Fibroblast of skin of right biceps (primary cell): Measurements from ENCODE around the gene WHRN.

Experiments
- DNase-seq: peaks from one replicate; pipeline ENCODE4 v3.0.0-alpha.2; 2013

Gene WHRN

DNA sequence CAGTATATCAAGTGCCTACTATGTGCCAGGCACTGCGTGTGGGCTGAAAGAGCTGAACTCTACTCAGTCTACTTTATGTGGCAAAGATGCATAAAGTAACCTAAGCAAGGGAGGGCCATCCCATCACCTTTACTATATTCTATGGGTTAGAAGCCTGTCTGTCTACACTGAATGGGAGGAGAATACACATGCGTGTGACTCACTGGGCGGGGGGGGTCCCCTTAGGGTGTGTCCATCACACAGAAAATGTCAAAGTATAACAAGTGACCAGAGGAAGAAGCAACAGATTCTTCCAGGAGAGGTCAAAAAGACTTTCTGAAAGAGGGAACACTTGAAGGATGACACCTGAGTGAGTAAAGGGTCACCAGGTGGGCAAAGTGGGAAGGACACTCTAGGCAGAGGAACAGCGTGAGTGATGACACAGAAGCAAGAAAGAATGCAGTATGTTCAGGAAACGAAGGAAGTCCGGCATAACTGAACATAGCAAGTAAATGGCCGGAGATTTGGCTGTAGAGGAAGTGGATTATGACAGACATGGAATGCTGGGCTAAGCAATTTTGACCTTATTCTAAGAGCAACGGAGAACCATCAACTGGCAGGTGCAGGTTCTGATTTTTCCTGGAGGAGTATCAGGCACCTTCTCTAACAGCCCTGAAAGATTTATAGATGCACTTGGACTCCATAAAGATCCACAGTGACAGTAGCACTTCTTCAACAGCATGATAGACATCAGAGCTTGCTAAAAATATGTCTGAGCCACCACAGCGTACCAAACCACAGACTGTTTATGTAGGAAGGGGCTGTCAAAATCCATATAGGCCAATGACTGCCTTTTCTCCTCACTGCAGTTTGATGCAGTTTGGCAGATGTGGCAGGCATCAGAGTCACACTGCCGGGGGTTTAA, 8.0 kb upstream of the WHRN start:
- DNase-seq, result no peak

DNA sequence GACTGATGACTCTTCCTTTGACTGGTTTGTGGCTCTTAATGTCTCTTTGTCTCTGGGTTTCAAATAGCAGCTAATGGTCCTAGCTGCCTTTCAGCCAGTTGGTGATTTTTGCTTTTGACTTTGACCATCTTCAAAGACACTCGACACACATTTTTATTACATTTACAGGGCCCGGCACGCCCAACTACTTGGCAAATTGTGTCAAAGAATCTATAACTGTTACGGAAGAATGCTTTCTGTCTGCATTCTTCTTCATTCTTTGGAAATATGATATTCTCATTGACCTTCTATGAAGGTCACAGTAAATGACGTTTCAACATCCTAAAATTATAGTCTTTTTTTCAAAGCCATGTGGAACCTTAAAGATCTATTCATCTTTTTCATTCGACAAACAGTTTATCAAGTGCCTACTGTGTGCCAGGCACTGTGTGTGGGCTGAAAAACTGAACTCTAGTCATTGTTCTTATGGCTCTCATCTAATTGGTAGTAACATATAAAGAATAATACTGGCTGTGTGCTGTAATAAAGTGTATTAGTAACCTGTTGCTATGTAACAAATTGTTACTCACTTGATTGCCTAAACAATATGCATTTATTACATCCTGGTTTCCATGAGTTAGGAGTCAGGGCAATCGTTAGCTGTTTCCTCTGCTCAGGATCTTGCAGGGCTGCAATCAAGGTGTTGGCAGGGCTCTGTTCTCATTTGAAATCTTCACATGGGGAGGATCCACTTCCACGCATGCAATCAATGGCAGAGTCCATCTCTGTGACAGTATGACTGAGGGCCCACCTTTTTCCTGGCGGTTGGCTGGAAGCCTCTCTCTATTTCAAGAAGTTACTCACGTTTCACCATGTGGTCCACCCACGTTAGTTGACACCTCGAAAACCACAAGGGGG, 7.0 kb upstream of the WHRN start:
- no peak for DNase-seq

DNA sequence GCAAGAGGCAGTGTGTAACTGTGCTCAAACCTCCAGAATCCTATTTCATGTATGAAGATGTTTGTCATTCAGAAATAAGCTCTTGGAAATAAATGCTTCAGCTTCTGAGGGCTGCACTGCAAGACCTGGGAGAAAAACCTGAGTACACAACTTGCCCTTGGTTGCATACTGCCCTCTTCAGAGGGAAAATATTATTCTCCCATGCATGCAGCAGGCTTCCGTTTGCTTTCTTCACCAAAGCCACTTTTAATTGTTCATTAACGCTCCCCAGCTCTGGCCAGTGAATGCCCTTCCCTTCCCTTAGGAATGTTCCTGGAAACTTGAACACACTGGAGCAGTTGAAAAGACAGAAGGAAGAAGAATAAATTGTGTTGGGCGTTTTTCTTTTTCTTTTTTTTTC, 2.5 kb upstream of the WHRN start:
- DNase-seq, result no peak

DNA sequence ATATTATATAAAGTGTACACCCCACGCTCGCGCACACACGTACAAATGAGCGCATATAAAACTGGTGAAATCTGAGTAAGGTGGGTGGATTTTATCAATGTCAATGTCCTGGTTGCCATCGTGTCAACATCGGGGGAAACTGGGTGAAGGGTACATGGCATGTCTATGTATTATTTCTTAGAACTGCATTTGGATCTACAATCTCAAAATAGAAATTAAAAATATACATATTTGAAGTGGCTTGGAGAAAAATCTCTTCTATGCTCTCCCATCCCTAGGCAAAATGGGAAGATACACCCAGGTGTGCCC, 763 bp upstream of the WHRN start:
- DNase-seq, result no peak

DNA sequence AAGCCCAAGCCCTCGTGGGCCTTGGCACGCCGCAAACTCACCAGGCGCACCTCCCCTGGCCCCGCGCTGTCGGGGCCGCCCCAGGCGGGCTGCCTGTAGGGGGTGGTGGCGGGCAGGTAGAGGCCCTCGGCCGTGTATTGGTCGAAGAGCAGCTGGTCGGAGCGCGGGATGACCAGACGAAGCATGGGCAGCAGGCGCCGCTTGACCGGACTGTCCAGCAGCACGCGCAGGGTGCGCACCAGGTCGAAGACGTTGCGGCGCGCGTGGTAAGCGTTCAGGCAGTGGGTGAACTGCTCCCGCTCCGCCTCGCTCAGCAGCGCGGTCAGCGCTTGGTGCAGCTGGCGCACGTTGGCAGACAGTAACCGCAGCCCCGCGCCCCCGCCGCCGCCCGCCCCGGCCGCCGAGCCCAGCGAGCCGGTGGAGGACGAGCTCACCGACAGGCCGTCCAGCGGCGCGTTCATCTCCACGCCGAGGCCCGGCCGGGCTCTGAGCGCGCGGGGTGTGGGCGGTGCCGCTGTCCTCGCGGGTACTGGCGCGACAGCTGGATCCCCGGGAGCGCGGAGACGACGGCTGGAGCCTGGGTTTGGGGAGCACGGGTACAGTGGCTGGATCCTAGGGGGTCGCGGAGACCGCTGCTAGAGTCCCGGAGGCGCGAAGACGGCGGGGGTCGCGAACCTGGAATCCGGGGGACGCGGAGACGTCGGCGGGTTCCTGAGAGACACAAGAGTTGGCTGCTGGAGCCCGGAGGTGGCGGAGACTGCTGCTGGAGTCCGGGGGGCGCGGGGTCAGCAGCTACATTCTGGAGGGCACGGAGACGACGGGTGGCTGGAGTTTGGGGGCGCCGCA, 709 bp downstream of the WHRN start:
- DNase-seq, result no peak

DNA sequence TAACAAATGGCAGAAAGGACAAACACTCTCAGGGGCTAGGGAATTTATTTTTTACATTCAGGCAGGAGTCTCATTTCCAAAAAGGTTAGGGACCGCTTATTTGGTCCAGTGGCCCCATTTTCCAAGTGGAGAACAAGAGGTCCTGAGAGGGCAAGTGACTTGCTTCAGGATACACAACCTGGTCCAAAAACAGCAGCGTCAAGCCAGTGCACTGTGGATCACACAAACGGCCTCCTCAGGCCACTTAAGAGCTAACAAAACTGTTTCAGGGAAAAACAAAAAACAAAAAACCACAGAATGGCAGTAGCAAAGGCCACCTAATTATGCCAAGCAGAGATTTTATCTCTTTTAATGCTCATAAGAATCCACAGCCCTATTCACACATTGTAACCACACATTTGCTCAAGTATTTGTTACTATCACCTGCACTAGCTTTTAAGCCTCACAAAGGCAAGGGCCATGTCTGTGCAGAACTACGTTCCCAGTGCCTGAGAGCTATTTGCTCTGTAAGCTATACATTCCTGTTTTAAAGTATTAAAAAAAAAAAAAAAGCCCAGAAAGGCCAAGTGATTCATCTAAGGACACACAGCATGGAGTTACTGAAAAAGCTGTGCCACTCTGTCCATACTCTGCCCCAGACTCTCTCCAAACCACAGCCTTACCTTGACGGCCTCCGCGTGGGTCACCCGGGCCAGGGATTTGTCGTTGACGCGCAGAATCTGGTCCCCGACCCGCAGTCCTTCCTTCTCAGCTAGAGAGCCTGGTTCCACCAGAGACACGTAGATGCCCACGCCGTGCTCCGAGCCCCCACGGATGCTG, 1.5 kb downstream of the WHRN start:
- DNase-seq, result no peak

DNA sequence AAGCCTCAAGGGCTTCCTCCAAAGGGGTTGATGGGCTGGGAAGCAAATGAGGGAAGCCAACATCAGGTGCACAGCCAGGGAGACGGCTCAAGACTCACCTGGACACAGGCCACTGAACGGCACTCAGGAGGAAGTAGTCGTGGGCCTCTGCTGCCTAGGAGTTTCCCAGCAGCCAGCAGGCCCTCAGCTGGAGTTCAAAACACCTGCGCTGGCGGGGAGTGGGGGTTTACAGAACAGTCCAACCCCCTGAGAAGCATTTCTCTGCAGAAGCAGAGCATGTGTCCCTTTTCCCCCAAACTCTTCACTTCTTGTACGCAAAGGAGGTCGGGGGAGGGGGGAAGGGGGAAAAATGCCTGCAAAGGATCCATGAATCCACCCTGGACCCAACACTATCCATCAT, 2.3 kb downstream of the WHRN start:
- no peak for DNase-seq

DNA sequence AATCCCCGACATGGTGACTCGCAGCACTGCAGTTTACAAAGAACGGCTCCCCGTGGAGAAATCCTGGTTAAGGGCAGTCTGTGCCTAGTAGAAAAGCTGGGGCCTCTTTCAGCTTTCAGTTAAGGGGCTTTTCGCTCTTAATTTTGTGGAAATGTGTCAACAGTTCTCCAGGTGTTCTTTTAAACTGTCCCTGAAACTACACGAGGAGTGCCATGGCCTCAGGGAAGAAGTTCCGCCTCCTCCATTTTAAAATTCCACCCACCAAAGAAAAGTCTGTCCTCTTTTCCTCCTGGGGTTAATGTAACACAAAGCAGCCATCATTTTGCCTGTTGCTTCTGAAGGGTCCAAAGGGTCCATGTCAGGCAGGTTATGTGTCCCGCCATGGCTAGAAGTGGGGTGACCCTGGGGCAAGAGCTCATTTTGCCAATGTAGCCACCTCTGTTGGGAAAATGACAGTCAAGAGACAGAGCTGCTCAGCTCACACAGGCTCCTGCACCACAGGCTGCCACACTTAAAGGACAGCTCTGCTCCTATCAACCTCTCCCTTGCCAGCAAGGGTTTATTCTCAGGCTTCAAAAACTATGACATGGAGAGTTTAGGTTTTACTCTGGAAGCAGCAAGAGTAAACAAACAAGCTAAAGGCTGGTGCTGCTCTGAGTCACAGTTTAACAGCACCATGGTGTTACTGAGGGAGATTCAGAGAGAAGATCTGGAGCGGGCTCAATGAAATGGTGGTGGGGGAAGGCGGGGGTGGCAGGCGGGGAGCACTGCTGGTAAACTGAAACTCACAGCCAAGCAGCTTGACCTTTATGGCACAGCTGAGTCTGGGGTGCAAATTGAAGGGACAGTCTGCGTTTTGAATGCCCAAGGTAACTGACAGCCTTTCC, 3.2 kb downstream of the WHRN start:
- DNase-seq, result peak; percentile 40

DNA sequence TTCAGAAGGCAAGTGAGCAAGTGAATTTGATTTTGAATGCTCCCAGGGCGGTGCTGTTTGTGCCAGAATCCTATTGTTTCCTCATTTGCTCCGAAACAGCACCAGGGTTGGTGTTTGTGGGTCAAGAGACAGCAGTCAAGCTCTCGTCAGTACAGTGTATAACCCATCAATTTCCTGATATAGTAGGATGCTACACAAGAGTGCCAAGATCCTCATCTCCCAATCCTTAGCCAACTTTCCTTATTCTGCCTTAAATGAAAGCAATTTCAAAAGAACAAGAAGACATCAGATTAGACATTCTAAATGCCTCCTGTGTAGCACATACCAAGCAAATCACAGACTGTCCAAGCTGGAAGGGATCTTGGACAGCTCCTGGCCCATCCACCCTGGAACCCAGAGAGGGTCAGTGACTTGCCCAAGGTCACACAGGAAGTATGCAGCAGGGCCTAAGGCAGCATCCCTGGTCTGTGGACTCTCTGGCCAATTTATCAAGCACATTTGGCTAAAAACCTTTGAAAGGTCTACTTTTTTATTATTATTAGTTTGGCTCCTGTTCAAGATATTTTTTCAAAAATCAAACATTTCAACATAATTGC, 4.5 kb downstream of the WHRN start:
- no peak for DNase-seq

DNA sequence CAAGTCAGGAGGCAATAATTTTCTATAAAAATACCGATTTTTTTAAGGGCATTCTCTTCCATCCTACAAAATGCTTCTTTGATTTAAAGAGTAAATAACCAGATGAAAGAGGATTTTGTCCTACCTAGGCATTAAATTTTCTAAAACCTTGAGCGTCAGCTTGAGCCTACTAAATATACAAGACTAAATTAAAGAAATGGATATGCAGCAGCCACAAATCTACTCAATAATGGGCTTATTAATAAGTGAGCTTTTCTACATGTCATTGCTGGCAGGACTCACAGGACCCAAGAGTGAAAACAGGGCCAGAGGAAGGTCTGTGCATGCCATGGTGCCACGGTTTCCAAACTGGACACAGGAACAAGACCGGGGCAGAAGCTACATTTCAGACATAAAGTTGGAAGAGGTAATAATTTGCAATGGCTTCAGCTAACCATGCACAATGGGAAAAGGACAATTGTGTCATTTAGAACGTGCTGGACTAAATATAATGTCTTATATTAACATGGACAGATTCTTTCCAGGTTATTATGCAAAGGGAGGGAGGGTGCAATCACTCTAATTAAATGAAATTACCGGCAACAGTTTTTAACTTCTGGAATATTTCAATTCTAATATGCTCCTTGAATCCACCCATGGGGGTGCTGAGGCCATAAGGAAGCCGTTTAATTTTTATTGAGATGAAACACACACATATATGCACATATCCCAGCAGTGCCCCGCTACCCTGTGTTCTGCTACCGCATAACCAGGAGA, 5.2 kb downstream of the WHRN start:
- no peak for DNase-seq

DNA sequence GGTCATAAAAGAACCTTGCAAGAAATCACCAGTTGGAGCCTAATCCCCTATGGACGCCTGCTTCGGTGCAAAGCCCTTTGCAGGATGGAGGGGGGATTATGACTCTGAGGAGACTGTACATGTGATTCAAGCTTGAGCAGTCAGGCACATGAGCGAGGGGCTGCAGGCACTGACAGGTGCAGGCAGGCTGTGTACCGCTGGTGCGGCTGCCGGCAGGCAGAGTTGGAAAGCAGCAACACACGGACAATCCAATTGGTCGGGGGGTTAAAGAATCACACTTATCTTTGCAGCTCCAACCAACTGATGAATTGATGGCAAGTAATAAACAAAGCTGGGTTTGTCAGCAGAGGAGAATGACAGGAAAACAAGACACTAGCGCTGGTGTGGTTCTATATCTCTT, 5.7 kb downstream of the WHRN start:
- DNase-seq, result no peak

DNA sequence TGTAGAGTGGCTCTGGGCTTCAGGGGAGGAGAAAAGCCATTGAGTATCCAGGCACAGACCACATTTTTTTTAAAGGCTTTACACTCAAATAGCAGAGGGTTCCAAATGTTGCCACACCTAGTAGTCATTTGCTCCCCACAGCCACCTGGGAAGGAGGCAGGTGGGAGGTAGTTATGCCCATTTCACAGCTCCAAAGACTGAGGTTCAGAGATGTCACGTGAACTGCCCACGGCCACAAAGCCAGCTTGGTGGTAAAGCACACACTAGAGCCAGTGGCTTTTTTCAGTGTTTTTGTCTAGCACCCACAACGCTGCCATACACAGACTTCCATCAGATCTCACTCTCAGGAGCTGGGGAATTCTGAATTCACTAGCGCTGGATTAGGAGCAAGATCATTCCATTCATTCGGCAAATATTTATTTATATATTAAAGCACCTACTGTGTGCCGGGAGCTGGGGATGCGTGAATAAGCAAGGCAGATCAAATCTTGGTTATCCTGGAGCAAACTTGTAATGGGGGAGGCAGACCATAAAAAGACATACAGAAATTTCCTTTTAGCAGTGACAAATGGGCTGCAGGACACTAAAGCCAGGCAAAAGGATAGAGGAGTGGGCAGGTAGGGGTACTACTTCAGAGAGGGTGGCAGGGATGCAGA, 7.4 kb downstream of the WHRN start:
- DNase-seq, result no peak

DNA sequence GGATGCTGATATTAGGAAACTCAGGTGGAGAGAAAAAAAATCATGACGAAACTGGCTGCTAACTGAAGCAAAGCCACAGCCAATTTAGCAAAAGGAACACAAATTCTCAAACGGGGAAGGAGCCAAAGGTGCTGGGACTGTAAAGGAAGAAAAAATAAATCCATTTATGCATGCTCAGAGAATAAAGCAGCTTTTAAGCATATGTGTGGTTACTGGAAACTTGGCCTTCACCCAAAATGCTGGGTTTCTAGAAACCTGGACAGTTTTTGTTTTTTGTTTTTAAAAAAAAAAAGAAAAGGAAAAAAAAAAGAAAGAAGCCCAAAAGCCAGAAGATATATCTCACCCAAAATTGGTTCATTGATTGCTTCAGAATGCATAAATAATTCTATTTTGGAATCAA, 8.0 kb downstream of the WHRN start:
- DNase-seq, result no peak

DNA sequence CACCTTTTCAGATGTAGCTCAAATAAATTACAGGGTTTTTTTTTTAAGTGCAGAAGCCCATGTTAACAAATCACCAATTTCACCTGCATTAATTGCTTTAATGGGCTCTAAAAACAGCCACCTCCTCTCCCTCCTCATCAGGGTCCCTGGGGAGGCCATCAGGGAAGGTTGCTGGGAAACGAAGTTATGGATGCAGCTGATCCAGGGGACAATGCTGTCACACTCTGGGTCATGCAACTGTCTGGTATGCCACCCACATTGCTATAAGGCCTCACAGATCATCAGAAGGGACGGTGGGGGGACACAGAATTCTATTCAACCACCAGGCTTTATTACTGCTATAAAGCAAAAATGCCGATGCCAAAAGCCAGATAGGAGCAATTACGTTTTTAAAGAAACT, 9.3 kb downstream of the WHRN start:
- no peak for DNase-seq

DNA sequence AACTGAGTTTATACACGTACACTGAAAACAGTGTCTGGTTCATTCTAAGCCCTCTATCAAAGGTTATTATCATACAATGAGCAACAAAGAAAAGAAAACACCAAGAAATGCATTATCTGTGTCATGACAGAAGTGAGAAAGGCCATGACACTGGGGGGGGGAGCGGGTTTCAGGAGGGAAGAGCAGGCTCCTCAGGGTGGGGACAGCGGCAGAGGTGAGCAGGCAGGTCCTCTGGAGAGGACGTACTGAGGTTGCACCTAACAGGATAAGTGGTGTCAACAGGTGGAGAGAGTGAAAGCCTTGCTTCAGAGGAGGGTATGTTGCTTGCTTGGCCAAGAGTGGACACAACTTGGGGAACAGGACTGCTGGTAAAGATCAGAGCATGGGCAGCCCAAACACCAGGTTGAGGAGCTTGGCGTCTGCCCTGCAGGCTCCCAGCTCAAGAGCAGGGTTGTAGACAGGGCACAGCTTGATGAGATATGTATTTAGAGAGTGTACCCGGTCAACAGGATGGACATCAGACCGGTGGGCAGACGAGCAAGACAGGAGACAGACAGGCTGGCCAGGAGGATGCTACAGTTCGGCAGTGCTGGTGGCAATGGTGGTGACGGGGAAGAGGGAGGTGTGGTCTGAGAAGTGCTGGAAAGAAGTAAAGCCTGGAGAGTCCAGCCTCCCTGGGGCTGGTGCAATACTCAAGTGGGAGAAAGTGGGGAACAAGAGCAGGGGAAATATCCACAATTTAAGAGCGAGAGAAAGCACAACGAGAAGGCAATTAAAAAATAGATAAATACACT, 10.3 kb downstream of the WHRN start:
- no peak for DNase-seq

DNA sequence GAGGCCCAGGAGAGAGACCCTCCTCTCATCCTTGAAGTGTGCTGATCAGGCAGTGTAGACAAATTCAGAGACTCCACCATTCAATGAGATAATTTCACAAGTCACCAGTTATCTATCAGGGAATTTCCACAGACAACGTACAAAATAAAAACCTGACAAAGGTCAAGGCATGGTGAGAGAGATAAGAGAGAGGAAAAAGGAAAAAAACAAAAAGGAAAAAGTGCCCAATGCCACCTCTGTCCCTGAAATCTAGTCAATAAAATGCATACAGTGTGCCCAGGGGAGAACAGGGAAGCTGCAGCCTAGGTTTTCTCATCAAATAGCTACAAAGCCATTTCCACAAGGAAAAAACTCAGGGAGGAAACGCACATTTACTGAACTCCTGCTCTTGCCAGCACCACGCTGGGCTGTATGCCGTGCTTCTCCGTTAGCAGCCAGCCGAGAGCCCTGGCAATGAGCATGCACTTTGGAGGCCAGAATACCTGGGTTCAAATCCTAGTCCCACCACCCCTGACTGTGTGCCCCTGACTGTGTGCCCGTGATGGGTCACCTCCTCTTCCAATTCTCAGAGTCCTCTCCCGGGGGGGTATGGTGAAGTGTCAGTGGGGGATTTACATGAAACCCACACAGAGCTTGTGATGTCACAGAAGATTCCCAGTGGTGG, 11.6 kb downstream of the WHRN start:
- DNase-seq, result no peak

DNA sequence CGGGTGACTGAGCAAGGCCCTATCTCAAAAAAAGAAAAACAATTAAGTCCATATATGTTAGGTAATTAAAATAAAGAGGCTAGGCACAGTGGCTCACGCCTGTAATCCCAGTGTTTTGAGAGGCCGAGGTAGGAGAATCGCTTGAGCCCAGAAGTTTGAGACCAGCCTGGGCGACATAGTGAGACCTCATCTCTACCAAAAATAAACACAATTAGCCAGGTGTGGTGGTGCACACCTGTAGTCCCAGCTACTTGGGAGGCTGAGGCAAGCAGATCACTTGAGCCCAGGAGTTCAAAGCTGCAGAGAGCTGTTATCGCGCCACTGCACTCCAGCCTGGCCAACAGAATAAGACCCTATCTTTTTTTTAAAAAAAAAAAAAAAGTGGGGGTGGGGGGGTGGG, 12.3 kb downstream of the WHRN start:
- DNase-seq, result no peak

DNA sequence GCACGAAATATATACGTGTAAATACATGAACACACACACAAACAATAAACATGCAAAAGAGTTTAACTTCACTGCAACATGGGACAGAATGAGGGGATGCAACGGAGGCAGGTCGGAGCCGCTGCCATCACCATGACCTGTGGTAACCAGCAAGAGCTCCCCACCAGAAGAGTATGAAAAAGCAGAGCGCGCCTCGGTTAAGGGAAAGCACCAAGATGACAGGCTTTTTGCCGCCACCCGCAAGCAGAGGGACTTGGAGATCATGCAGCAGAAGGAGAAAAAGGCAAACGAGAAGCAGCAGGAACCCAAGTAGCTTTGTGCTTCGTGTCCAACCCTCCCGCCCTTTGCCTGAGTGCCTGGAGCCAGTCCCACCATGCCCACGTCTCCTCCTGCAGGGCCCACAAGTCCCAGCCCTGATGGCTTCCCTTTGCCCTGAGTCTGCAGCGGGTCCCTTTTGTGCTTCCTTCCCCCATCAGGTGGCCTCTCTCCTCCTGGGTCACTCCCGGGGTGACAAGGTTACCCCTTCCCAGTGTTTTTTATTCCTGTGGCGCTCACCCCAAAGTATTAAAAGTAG, 13.8 kb downstream of the WHRN start:
- DNase-seq, result no peak
